HepG2 (cell line): Measurements from ENCODE around the gene KRTAP12-2. TPM values are rescaled to one million over a fixed set of nuclear protein-coding genes. Genes with fewer than 3 reads are reported as not detected.

ENCODE experiments used
- ADNP ChIP-seq: sonication (generic); formaldehyde crosslinking; IDR thresholded peaks from 2 replicates; pipeline ENCODE4 v1.4.0; 2020; ENCODE audit warnings: missing genetic modification reagents
- ATF7-NPFF ChIP-seq: sonication (generic); formaldehyde crosslinking; IDR thresholded peaks from 2 replicates; pipeline ENCODE4 v1.8.1; 2023; ENCODE audit warnings: mild to moderate bottlenecking, low read depth, missing genetic modification reagents, moderate library complexity
- ELF1 ChIP-seq: sonication (generic); formaldehyde crosslinking; IDR thresholded peaks from 2 replicates; pipeline ENCODE4 v1.4.0; 2020; ENCODE audit warnings: missing genetic modification reagents
- FOXA3 ChIP-seq: IDR thresholded peaks from 2 replicates; pipeline ENCODE4 v1.6.1; 2016; ENCODE audit warnings: missing genetic modification reagents, missing compliant biosample characterization
- HOMEZ ChIP-seq: IDR thresholded peaks from 2 replicates; pipeline ENCODE4 v1.6.1; 2016; ENCODE audit warnings: low read depth
- IRF9 ChIP-seq: sonication (generic); formaldehyde crosslinking; IDR thresholded peaks from 2 replicates; pipeline ENCODE4 v1.8.0; 2022; ENCODE audit warnings: missing genetic modification reagents, mild to moderate bottlenecking, borderline replicate concordance
- KAT8 ChIP-seq: IDR thresholded peaks from 2 replicates; pipeline ENCODE4 v1.6.1; 2016; ENCODE audit warnings: missing genetic modification reagents, missing compliant biosample characterization
- KDM5A ChIP-seq: fragments of 200-600 bp; sonication (generic); IDR thresholded peaks from 2 replicates; pipeline ENCODE4 v1.7.0; 2018; ENCODE audit warnings: antibody characterized with exemption, mild to moderate bottlenecking, low read length, borderline replicate concordance
- NFYC ChIP-seq: IDR thresholded peaks from 2 replicates; pipeline ENCODE4 v1.6.1; 2016; ENCODE audit warnings: missing genetic modification reagents, missing compliant biosample characterization
- NR3C1 ChIP-seq: sonication (generic); formaldehyde crosslinking; IDR thresholded peaks from 2 replicates; pipeline ENCODE4 v1.4.0; 2020; ENCODE audit warnings: missing genetic modification reagents
- REL ChIP-seq: sonication (generic); formaldehyde crosslinking; conservative IDR thresholded peaks from 2 replicates; pipeline ENCODE4 v1.8.0; 2022; ENCODE audit warnings: mild to moderate bottlenecking, missing genetic modification reagents, moderate library complexity
- RNF219 ChIP-seq: sonication (generic); formaldehyde crosslinking; IDR thresholded peaks from 2 replicates; pipeline ENCODE4 v1.5.0; 2020; ENCODE audit warnings: mild to moderate bottlenecking, missing genetic modification reagents
- ZFY ChIP-seq: sonication (generic); formaldehyde crosslinking; IDR thresholded peaks from 2 replicates; pipeline ENCODE4 v1.4.0; 2020; ENCODE audit warnings: missing genetic modification reagents
- ZNF512 ChIP-seq: sonication (generic); formaldehyde crosslinking; IDR thresholded peaks from 2 replicates; pipeline ENCODE4 v1.4.0; 2020; ENCODE audit warnings: mild to moderate bottlenecking, missing genetic modification reagents
- ZNF660 ChIP-seq: sonication (generic); formaldehyde crosslinking; IDR thresholded peaks from 2 replicates; pipeline ENCODE4 v1.5.1; 2020; ENCODE audit warnings: mild to moderate bottlenecking, low read depth, missing genetic modification reagents, borderline replicate concordance
- ZNF710 ChIP-seq: sonication (generic); formaldehyde crosslinking; IDR thresholded peaks from 2 replicates; pipeline ENCODE4 v1.5.0; 2020; ENCODE audit warnings: mild to moderate bottlenecking, missing genetic modification reagents, borderline replicate concordance
- ZSCAN25 ChIP-seq: sonication (generic); formaldehyde crosslinking; IDR thresholded peaks from 2 replicates; pipeline ENCODE4 v1.8.0; 2022; ENCODE audit warnings: mild to moderate bottlenecking, missing genetic modification reagents
- polyA plus RNA-seq, 8 experiments: library from polyadenylated mRNA; depleted of rRNA in 3 of 8; stranded (reverse) in 7 of 8; unstranded in 1 of 8; fragments of >200 nt; fragmentation: Illumina TruSeq in 4 of 8; extraction: Trizol in 4 of 8; gene quantifications; 2 replicates each; pipeline versions ENCODE4 v1.2.1 to v1.2.3, GENCODE V29; 2011 to 2016; ENCODE audit warnings: low read depth in 4 of 8, missing spikeins in 1 of 8, mixed read lengths in 1 of 8; ENCODE audit not compliant: insufficient read depth in 1 of 8
- total RNA-seq, 5 experiments: library from RNA; depleted of rRNA; stranded (reverse); fragments of >200 nt; fragmentation: Illumina TruSeq; extraction: Trizol; gene quantifications; 2 replicates each; pipeline ENCODE4 v1.2.3, GENCODE V29; 2016; ENCODE audit warnings: low read depth in 1 of 5
- TF ChIP-seq, protein P1 (sequence below): sonication (generic); formaldehyde crosslinking; IDR thresholded peaks from 2 replicates; pipeline ENCODE4 v1.8.0; 2022; ENCODE audit warnings: missing genetic modification reagents, mild to moderate bottlenecking, moderate library complexity, borderline replicate concordance

KRTAP12-2 gene
- total and polyA plus RNA-seq, 2 of the 13 experiments (the other 11 are each of a cell fraction or from before 2014, with no cell fraction given): not detected

- TF ChIP-seq ATF7-NPFF (no peak), ZNF512 (CRISPR knock-in tag) (no peak), FOXA3 (no peak), ZFY (CRISPR knock-in tag) (no peak), HOMEZ (no peak), KAT8 (CRISPR knock-in tag) (no peak), IRF9 (CRISPR knock-in tag) (no peak), NR3C1 (CRISPR knock-in tag) (no peak), ZNF660 (CRISPR knock-in tag) (no peak; the same call in 1 of the 2 replicates), RNF219 (CRISPR knock-in tag) (no peak), ZSCAN25 (CRISPR knock-in tag) (no peak), NFYC (CRISPR knock-in tag) (no peak), REL (CRISPR knock-in tag) (peak; percentile 22; the same call in 1 of the 2 replicates), KDM5A (no peak), ZNF710 (CRISPR knock-in tag) (no peak), ADNP (CRISPR knock-in tag) (0 out of 2 replicates have a peak, but pooled peaks have one; percentile 41), ELF1 (CRISPR knock-in tag) (no peak)
- TF ChIP-seq, protein P1, sequence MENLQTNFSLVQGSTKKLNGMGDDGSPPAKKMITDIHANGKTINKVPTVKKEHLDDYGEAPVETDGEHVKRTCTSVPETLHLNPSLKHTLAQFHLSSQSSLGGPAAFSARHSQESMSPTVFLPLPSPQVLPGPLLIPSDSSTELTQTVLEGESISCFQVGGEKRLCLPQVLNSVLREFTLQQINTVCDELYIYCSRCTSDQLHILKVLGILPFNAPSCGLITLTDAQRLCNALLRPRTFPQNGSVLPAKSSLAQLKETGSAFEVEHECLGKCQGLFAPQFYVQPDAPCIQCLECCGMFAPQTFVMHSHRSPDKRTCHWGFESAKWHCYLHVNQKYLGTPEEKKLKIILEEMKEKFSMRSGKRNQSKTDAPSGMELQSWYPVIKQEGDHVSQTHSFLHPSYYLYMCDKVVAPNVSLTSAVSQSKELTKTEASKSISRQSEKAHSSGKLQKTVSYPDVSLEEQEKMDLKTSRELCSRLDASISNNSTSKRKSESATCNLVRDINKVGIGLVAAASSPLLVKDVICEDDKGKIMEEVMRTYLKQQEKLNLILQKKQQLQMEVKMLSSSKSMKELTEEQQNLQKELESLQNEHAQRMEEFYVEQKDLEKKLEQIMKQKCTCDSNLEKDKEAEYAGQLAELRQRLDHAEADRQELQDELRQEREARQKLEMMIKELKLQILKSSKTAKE: no peak
Observed at GRCh38 chr21:44702111-44702972, 35.6 kb upstream of the KRTAP12-2 start (continued).
